Measurements from ENCODE around the gene BRIX1.

The BRIX1 gene

DNA sequence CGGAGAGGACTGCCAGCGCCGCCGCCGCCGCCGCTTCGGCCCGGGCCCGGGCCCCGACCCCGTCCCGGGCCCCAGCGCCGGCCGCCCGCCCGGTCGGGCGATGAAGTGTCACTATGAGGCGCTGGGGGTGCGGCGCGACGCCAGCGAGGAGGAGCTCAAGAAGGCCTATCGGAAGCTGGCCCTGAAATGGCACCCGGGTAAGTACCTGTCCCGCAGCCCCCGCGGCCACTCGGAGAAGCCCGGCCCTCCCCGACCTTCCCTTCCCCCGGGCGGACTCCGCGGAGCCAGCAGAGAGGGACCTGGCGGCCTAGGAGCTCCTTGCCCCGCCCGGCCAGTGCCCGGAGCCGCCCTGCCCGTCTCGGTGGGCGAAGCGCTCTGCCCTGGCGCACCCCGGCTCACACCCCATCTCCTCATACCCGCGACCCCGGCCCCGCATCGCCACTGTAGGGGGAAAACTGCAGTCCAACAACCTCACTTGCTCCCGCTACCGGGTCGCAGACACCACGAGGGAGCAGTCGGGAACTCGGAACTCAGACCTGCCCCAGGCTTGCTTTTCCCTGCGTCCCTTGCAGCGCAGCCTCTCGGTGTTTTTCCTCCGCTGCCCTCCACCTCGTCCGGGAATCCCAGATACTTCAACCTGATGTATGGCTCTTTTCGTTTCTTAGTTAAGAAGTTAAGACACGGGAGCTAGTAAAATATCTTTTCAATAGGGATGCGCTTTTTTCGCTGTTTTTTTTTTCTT is 14.4 kb downstream of the BRIX1 start:
- peaks cover 7 to 21% of the 10 kb centered on the region in 2 donors for H3K36me3 ChIP-seq (ENCODE audit: control insufficient read depth in 1 of 2, insufficient read depth in 2 of 2, low read length in 2 of 2)
- no peaks in the 10 kb centered on the region for H3K9me3 ChIP-seq (ENCODE audit: control insufficient read depth in 1 of 2, low read length in 2 of 2)
- H3K4me1 ChIP-seq (ENCODE audit: control insufficient read depth in 1 of 2, insufficient read depth in 2 of 2, low read length in 2 of 2) = peaks cover 7 to 11% of the 10 kb centered on the region in 2 donors
- H3K27me3 ChIP-seq (ENCODE audit: low read depth, low read length) = no peaks in the 10 kb centered on the region
- peak overlapping the region; percentile 76 for H3K27ac ChIP-seq (ENCODE audit: low read length)
- peak overlapping the region; percentile 77 to 78 for H3K4me3 ChIP-seq (ENCODE audit: low read depth in 1 of 2, low read length in 2 of 2)

DNA sequence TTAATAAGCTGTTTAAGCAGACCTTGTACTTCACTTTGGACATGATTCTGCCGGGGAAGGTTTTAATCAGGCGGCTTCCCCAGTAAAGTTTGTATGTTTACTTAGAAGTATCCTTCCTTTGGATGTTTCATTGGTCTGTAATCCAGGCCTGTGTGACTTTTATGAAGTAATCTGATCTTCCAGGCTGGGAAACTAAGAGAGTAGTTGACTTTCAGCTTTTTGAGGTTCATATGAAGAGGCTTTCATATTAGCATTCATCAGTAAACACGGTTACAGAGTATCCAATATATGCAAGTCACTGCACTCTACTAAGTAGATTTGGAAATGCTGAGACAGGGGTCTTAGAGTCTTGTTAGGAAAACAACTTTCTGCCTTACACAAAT is 14.9 kb downstream of the BRIX1 start:
- Histone ChIP-seq H3K27me3 (ENCODE audit: low read depth, low read length) (no peaks in the 10 kb centered on the region), H3K36me3 (ENCODE audit: control insufficient read depth in 1 of 2, insufficient read depth in 2 of 2, low read length in 2 of 2) (peaks cover 3 to 17% of the 10 kb centered on the region in 2 donors), H3K4me1 (ENCODE audit: control insufficient read depth in 1 of 2, insufficient read depth in 2 of 2, low read length in 2 of 2) (peaks cover 7 to 11% of the 10 kb centered on the region in 2 donors), H3K9me3 (ENCODE audit: control insufficient read depth in 1 of 2, low read length in 2 of 2) (no peaks in the 10 kb centered on the region), H3K27ac (ENCODE audit: low read length) (peak overlapping the region; percentile 76), H3K4me3 (ENCODE audit: low read depth in 1 of 2, low read length in 2 of 2) (peak overlapping the region; percentile 77 to 78)

DNA sequence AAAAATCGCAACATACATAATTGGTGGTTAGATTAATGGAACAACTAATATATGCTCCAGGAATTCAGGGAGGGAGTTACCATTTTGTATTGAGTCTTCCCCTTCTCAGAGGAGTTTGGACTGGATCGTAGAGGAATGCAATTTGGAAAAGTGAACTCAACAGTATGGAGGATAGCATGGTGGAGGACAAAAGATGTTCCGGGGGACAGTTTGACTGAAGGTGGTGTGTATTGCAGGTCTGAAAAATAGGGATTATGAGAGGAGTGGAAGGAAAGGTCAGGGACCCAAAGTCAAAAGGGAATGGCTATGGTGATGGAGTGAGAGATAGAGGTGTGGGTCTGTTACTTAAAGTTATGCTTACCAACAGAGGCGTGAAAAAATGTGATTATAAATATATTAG is 15.4 kb downstream of the BRIX1 start:
- Histone ChIP-seq H3K36me3 (ENCODE audit: control insufficient read depth in 1 of 2, insufficient read depth in 2 of 2, low read length in 2 of 2) (peaks cover 0 to 13% of the 10 kb centered on the region in 2 donors), H3K9me3 (ENCODE audit: control insufficient read depth in 1 of 2, low read length in 2 of 2) (no peaks in the 10 kb centered on the region), H3K27me3 (ENCODE audit: low read depth, low read length) (no peaks in the 10 kb centered on the region), H3K4me1 (ENCODE audit: control insufficient read depth in 1 of 2, insufficient read depth in 2 of 2, low read length in 2 of 2) (peaks cover 7 to 11% of the 10 kb centered on the region in 2 donors), H3K27ac (ENCODE audit: low read length) (peak overlapping the region; percentile 76), H3K4me3 (ENCODE audit: low read depth in 1 of 2, low read length in 2 of 2) (peak overlapping the region; percentile 77 to 78)

DNA sequence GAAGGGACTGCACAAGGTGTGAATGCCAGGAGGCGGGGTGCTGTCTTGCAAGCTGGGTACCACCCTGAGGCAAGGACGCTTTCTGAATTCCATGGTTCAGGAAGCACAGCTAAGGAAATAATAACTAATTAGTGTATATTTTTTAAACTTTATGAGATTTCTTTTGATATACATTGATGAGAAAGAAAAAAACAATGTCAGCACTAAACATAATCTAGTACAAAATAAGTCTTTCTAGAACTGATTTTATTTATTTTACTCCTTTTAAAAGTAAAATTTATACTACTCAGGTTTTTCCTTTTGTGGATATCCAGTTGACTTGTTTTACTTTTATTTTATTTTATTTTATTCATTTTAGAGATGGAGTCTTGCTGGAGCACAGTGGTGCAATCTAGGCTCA is 17.4 kb downstream of the BRIX1 start:
- H3K27ac ChIP-seq (ENCODE audit: low read length) = no peak overlapping the region

DNA sequence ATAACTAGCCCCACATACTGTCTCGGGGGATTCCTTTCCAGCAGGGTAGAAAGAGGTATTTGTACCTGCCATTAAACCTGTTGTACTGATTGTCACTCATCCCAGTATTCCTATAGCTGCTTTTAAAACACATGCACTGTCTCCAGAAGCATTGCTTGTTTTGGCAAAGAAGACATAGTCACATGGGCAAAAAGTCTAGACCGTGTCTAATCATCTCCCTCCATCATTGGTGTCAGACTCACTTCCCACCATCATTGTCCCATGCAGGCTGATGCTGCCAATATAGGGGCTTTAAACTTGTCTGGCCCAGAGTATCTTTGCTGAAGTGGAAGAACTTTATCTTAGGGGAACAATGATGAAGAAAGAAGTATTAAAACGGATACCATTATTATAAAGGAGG is 26.4 kb downstream of the BRIX1 start:
- no peaks in the 10 kb centered on the region for H3K4me1 ChIP-seq (ENCODE audit: control insufficient read depth in 1 of 2, insufficient read depth in 2 of 2, low read length in 2 of 2)
- H3K36me3 ChIP-seq (ENCODE audit: control insufficient read depth in 1 of 2, insufficient read depth in 2 of 2, low read length in 2 of 2) = peaks cover 61 to 76% of the 10 kb centered on the region in 2 donors
- no peaks in the 10 kb centered on the region for H3K9me3 ChIP-seq (ENCODE audit: control insufficient read depth in 1 of 2, low read length in 2 of 2)

More for the DNA sequence above, 17.4 kb downstream of the BRIX1 start:
- H3K36me3 ChIP-seq (ENCODE audit: control insufficient read depth in 1 of 2, insufficient read depth in 2 of 2, low read length in 2 of 2) = peaks cover 8 to 9% of the 10 kb centered on the region in 2 donors
- H3K27me3 ChIP-seq (ENCODE audit: low read depth, low read length) = no peaks in the 10 kb centered on the region
- peaks cover 7 to 11% of the 10 kb centered on the region in 2 donors for H3K4me1 ChIP-seq (ENCODE audit: control insufficient read depth in 1 of 2, insufficient read depth in 2 of 2, low read length in 2 of 2)
- no peak overlapping the region for H3K4me3 ChIP-seq (ENCODE audit: low read depth in 1 of 2, low read length in 2 of 2)
- no peaks in the 10 kb centered on the region for H3K9me3 ChIP-seq (ENCODE audit: control insufficient read depth in 1 of 2, low read length in 2 of 2)

DNA sequence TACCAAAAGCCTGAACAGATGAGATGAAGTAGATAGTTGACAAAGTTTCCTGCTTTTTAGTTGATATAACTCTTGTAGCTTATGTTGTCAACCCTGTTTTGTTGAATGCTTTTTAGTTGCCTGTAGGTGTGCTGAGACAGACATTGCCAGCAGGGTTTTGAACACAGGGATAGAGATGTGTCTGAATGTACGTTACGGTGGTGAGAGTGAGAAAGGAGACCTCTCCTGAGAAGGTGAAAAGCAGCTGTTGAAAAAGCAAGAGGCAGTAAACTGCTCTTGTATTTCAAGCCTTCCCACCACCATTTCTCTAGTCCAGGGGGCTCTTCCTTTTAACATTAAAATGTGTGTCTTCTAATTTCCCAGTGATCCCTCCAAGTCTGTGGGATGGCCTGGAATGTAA is 28.5 kb downstream of the BRIX1 start:
- H3K4me1 ChIP-seq (ENCODE audit: control insufficient read depth in 1 of 2, insufficient read depth in 2 of 2, low read length in 2 of 2) = no peaks in the 10 kb centered on the region
- H3K27me3 ChIP-seq (ENCODE audit: low read depth, low read length) = no peaks in the 10 kb centered on the region
- H3K4me3 ChIP-seq (ENCODE audit: low read depth in 1 of 2, low read length in 2 of 2) = no peak overlapping the region
- H3K36me3 ChIP-seq (ENCODE audit: control insufficient read depth in 1 of 2, insufficient read depth in 2 of 2, low read length in 2 of 2) = peaks cover 45 to 67% of the 10 kb centered on the region in 2 donors
- H3K9me3 ChIP-seq (ENCODE audit: control insufficient read depth in 1 of 2, low read length in 2 of 2) = no peaks in the 10 kb centered on the region
- no peak overlapping the region for H3K27ac ChIP-seq (ENCODE audit: low read length)

More for the DNA sequence above, 26.4 kb downstream of the BRIX1 start:
- Histone ChIP-seq H3K27me3 (ENCODE audit: low read depth, low read length) (no peaks in the 10 kb centered on the region), H3K4me3 (ENCODE audit: low read depth in 1 of 2, low read length in 2 of 2) (no peak overlapping the region), H3K27ac (ENCODE audit: low read length) (no peak overlapping the region)

DNA sequence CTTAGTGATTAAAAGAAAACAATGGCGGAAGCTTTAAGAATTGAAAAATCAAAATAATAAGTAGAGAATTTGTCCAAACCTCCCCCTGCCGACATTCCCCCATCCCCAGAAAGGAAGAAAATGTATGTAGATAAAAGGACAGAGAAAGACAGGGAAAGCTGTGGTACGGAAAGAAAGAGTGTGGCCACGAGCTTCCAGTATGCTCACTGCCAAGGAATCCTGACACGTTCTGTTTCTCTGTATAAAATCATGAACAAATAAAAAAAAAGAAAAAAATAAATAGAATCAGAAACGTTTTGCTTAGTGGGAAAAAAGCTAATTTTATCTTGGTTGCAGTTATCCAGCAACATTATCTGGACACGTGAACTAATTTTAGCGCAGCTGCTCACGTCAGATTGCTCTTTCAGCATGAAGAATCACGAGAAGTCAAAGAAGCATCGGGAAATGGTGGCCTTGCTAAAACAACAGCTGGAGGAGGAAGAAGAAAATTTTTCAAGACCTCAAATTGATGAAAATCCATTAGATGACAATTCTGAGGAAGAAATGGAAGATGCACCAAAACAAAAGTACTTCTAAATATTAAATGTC is 29.0 kb downstream of the BRIX1 start:
- Histone ChIP-seq H3K4me1 (ENCODE audit: control insufficient read depth in 1 of 2, insufficient read depth in 2 of 2, low read length in 2 of 2) (no peaks in the 10 kb centered on the region), H3K9me3 (ENCODE audit: control insufficient read depth in 1 of 2, low read length in 2 of 2) (no peaks in the 10 kb centered on the region), H3K27ac (ENCODE audit: low read length) (no peak overlapping the region), H3K27me3 (ENCODE audit: low read depth, low read length) (no peaks in the 10 kb centered on the region), H3K4me3 (ENCODE audit: low read depth in 1 of 2, low read length in 2 of 2) (no peak overlapping the region), H3K36me3 (ENCODE audit: control insufficient read depth in 1 of 2, insufficient read depth in 2 of 2, low read length in 2 of 2) (peaks cover 44 to 70% of the 10 kb centered on the region in 2 donors)

DNA sequence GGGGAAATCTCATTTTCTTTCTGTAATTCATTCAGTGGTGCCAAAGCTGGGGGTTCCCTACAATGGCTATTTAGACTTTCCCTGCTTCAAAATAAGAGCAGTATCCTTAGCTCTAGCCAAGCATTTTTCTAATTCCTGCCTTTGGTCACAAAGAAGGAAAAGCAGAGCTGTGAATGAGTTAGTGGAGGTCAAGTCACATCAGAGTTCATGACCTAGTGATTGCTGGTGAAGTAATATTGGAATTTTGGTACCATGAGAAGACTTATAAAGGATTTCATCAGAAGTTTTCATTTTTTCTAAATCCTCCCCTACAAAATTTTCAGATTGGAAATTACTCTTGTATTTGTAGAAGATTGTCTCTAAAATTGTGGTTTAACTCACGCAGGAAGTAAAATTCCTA is 41.8 kb downstream of the BRIX1 start:
- Histone ChIP-seq H3K4me3 (ENCODE audit: low read depth in 1 of 2, low read length in 2 of 2) (no peak overlapping the region), H3K9me3 (ENCODE audit: control insufficient read depth in 1 of 2, low read length in 2 of 2) (no peaks in the 10 kb centered on the region), H3K4me1 (ENCODE audit: control insufficient read depth in 1 of 2, insufficient read depth in 2 of 2, low read length in 2 of 2) (no peaks in the 10 kb centered on the region), H3K36me3 (ENCODE audit: control insufficient read depth in 1 of 2, insufficient read depth in 2 of 2, low read length in 2 of 2) (peaks cover 18 to 21% of the 10 kb centered on the region in 2 donors), H3K27me3 (ENCODE audit: low read depth, low read length) (no peaks in the 10 kb centered on the region), H3K27ac (ENCODE audit: low read length) (no peak overlapping the region)

DNA sequence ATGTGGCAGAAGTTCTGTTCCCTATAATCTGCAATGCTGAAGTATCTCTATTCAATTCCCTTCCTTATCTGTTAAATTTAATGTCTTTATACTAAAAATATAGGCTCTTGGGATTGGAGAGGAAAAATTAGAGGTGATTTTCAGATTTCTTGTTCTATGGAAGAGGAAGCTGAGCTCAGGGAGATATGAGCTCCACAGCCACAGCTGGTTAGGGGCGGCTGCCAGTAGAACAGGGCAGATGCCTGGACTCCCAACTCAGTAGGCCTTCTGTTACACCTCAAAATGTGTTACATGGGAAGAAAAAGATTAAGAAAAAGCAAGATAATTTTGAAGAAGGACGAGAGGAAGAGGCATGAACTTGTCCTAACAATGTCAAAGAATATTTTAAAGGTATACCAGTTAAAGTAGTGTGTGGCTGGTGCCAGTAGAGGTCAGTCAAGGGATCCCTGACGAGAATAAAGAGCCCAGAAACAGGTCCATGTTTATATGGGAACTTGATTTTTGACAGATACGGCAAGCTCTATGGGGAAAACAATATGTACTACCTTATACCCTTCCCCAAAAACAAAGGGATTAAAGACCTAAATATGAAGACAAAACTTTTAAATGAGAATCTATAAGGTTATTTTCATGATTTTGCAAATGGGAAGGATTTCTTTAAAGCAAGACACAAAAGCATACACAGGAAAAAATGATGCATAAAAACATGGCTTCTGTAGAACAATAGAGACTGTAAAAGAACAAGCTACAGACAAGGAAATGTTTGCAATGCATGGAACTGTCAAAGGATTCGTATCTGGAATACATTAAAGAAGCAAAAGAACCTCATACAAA is 42.6 kb downstream of the BRIX1 start:
- Histone ChIP-seq H3K4me1 (ENCODE audit: control insufficient read depth in 1 of 2, insufficient read depth in 2 of 2, low read length in 2 of 2) (no peaks in the 10 kb centered on the region), H3K27me3 (ENCODE audit: low read depth, low read length) (no peaks in the 10 kb centered on the region), H3K27ac (ENCODE audit: low read length) (no peak overlapping the region), H3K36me3 (ENCODE audit: control insufficient read depth in 1 of 2, insufficient read depth in 2 of 2, low read length in 2 of 2) (peaks cover 16 to 18% of the 10 kb centered on the region in 2 donors), H3K4me3 (ENCODE audit: low read depth in 1 of 2, low read length in 2 of 2) (no peak overlapping the region), H3K9me3 (ENCODE audit: control insufficient read depth in 1 of 2, low read length in 2 of 2) (no peaks in the 10 kb centered on the region)

DNA sequence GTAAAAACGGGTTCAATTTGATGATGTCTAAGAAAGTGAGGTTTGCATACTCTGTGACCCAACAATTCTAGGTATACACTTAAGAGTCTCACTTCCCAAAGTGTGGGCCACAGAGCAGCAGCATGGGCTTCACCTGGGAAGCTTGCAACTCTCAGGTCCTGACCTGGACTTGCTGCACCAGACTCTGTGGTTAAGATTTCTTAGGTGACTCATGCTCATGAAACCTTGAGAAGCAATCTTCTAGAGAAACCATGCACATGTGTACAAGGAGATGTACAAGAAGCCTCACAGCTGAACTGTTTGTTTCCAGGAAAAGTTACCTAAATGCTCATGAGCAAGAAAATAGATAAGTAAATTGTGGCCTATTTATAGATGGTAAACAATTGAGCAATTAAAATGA is 43.8 kb downstream of the BRIX1 start:
- Histone ChIP-seq H3K27me3 (ENCODE audit: low read depth, low read length) (no peaks in the 10 kb centered on the region), H3K27ac (ENCODE audit: low read length) (no peak overlapping the region), H3K4me3 (ENCODE audit: low read depth in 1 of 2, low read length in 2 of 2) (no peak overlapping the region), H3K4me1 (ENCODE audit: control insufficient read depth in 1 of 2, insufficient read depth in 2 of 2, low read length in 2 of 2) (no peaks in the 10 kb centered on the region), H3K9me3 (ENCODE audit: control insufficient read depth in 1 of 2, low read length in 2 of 2) (no peaks in the 10 kb centered on the region), H3K36me3 (ENCODE audit: control insufficient read depth in 1 of 2, insufficient read depth in 2 of 2, low read length in 2 of 2) (peaks cover 10 to 11% of the 10 kb centered on the region in 2 donors)

DNA sequence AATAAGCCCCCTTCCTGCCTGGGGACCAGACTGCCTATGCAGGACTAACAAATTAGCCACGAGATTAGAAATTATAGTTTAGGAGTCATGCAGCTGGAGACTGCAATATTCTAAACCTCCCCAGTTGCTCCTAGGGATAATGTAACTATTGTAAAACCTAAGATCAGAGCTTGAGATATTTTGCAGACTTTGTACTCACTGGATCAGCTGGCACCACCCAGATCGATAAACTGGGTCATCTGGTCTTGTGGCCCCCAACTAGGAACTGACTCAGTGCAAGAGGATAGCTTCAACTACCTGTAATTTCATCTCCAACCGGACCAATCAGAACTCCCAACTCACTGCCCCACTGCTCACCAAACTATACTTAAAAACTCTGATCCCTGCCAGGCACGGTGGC is 52.0 kb downstream of the BRIX1 start:
- H3K27me3 ChIP-seq (ENCODE audit: low read depth, low read length) = no peaks in the 10 kb centered on the region
- no peak overlapping the region for H3K4me3 ChIP-seq (ENCODE audit: low read depth in 1 of 2, low read length in 2 of 2)
- H3K4me1 ChIP-seq (ENCODE audit: control insufficient read depth in 1 of 2, insufficient read depth in 2 of 2, low read length in 2 of 2) = no peaks in the 10 kb centered on the region
- no peaks in the 10 kb centered on the region for H3K36me3 ChIP-seq (ENCODE audit: control insufficient read depth in 1 of 2, insufficient read depth in 2 of 2, low read length in 2 of 2)
- no peak overlapping the region for H3K27ac ChIP-seq (ENCODE audit: low read length)
- no peaks in the 10 kb centered on the region for H3K9me3 ChIP-seq (ENCODE audit: control insufficient read depth in 1 of 2, low read length in 2 of 2)

Data from muscle layer of duodenum (tissue), 2 donors.